Caco-2 (cell line): Measurements from ENCODE around the gene CCDC82. TPM values are rescaled to one million over a fixed set of nuclear protein-coding genes. Genes with fewer than 3 reads are reported as not detected.

Experiments
- BruUV-seq: library from RNA; stranded (reverse); fragments of 400-500 nt; replicated peaks from 2 replicates; lab custom pipeline; 2021; lab: Mats Ljungman, UMichigan
- CTCF ChIA-PET: fragments of 300-600 bp; sonication (Branson Sonifier 250); formaldehyde crosslinking; loops from one replicate; lab custom pipeline; 2022; ENCODE audit warnings: antibody characterized with exemption; lab: Charles Lee
- POLR2A ChIA-PET: fragments of 300-600 bp; sonication (Branson Sonifier 250); formaldehyde crosslinking; loops from one replicate; lab custom pipeline; 2022; ENCODE audit warnings: antibody characterized with exemption; lab: Charles Lee
- DNase-seq, 2 experiments: peaks; one replicate each; pipeline versions ENCODE4 v3.0.0 to v3.0.0-alpha.2; 2020 to 2022
- H3K27me3 ChIP-seq: replicated peaks from 2 replicates; pipeline ENCODE4 v1.6.0; 2011; ENCODE audit warnings: low read length; ENCODE audit not compliant: control insufficient read depth, insufficient read depth
- H3K36me3 ChIP-seq: 2 replicates; pipeline ENCODE4 v1.5.1; 2011; ENCODE audit warnings: low read length; ENCODE audit not compliant: control insufficient read depth, insufficient read depth
- H3K4me1 ChIP-seq: fragments of 250-450 bp; sonication (Bioruptor Pico); 2 replicates; pipeline ENCODE4 v1.5.1; 2020; ENCODE audit warnings: mild to moderate bottlenecking
- H3K4me3 ChIP-seq: 2 replicates; pipeline ENCODE4 v1.5.1; 2011; ENCODE audit warnings: low read depth, mild to moderate bottlenecking, control low read depth, low read length
- H3K9me3 ChIP-seq: fragments of 250-450 bp; sonication (Bioruptor Pico); 2 replicates; pipeline ENCODE4 v1.5.1; 2020; ENCODE audit warnings: mild to moderate bottlenecking, moderate library complexity
- H3K27ac Mint-ChIP-seq: one replicate; pipeline ENCODE4 v1.8.0; 2022; ENCODE audit warnings: mixed read lengths; ENCODE audit not compliant: unreplicated experiment
- H3K27me3 Mint-ChIP-seq: one replicate; pipeline ENCODE4 v1.8.0; 2022; ENCODE audit warnings: mixed read lengths; ENCODE audit not compliant: insufficient read depth, unreplicated experiment
- H3K36me3 Mint-ChIP-seq: one replicate; pipeline ENCODE4 v1.8.0; 2022; ENCODE audit warnings: mild to moderate bottlenecking, mixed read lengths; ENCODE audit not compliant: insufficient read depth, unreplicated experiment
- H3K4me1 Mint-ChIP-seq: one replicate; pipeline ENCODE4 v1.8.0; 2022; ENCODE audit warnings: low read depth, mixed read lengths; ENCODE audit not compliant: unreplicated experiment
- H3K4me3 Mint-ChIP-seq: one replicate; pipeline ENCODE4 v1.8.0; 2022; ENCODE audit warnings: mild to moderate bottlenecking, moderate library complexity, mixed read lengths; ENCODE audit not compliant: unreplicated experiment
- H3K9me3 Mint-ChIP-seq: one replicate; pipeline ENCODE4 v1.8.0; 2022; ENCODE audit warnings: mixed read lengths; ENCODE audit not compliant: unreplicated experiment
- intact Hi-C: fragments of 100-400 bp; cut with micrococcal nuclease; formaldehyde crosslinking; loops from one replicate; pipeline ENCODE4 v1.10.0; 2022; ENCODE audit not compliant: unreplicated experiment
- total RNA-seq: library from RNA; stranded (reverse); gene quantifications from 2 replicates; pipeline ENCODE4 v1.2.3, GENCODE V29; 2022
- TF ChIP-seq, protein P1 (sequence below), 2 experiments: fragments of 200-600 bp in 1 of 2; IDR thresholded peaks; 1 replicate in 1 of 2; 2 replicates in 1 of 2; pipeline versions ENCODE4 v1.5.1 to v1.8.0; 2011 to 2022; ENCODE audit warnings: antibody characterized with exemption in 1 of 2, control low read depth in 1 of 2, inconsistent platforms in 1 of 2, low read depth in 1 of 2, low read length in 1 of 2, mild to moderate bottlenecking in 1 of 2, moderate library complexity in 1 of 2; ENCODE audit not compliant: insufficient read depth in 1 of 2, severe bottlenecking in 1 of 2, unreplicated experiment in 1 of 2

The CCDC82 gene
- total RNA-seq, 1 experiment from 2014 or later: 38.2 TPM

GRCh38 chr11:96361778-96362177 is 27.9 kb downstream of the CCDC82 start:
- no peaks in the 10 kb centered on the region for H3K27me3 ChIP-seq
- BruUV-seq: no TSS peak
- POLR2A ChIA-PET: no interaction called here
- no peaks in the 10 kb centered on the region for H3K9me3 Mint-ChIP-seq
- no peak overlapping the region for H3K4me3 ChIP-seq
- TF ChIP-seq, protein P1, sequence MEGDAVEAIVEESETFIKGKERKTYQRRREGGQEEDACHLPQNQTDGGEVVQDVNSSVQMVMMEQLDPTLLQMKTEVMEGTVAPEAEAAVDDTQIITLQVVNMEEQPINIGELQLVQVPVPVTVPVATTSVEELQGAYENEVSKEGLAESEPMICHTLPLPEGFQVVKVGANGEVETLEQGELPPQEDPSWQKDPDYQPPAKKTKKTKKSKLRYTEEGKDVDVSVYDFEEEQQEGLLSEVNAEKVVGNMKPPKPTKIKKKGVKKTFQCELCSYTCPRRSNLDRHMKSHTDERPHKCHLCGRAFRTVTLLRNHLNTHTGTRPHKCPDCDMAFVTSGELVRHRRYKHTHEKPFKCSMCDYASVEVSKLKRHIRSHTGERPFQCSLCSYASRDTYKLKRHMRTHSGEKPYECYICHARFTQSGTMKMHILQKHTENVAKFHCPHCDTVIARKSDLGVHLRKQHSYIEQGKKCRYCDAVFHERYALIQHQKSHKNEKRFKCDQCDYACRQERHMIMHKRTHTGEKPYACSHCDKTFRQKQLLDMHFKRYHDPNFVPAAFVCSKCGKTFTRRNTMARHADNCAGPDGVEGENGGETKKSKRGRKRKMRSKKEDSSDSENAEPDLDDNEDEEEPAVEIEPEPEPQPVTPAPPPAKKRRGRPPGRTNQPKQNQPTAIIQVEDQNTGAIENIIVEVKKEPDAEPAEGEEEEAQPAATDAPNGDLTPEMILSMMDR (IDR thresholded peaks at IDR 0.05; ENCODE audit: insufficient read depth in 1 of 2, low read depth in 1 of 2, low read length in 1 of 2, severe bottlenecking in 1 of 2, unreplicated experiment in 1 of 2): no peak
- no peak overlapping the region for H3K4me3 Mint-ChIP-seq
- DNase-seq: no peak
- no peaks in the 10 kb centered on the region for H3K9me3 ChIP-seq
- no peaks in the 10 kb centered on the region for H3K4me1 ChIP-seq
- CTCF ChIA-PET: no interaction called here
- no peak overlapping the region for H3K27ac Mint-ChIP-seq
- H3K36me3 Mint-ChIP-seq: peaks cover 8% of the 10 kb centered on the region
- H3K27me3 Mint-ChIP-seq: no peaks in the 10 kb centered on the region
- H3K36me3 ChIP-seq: no peaks in the 10 kb centered on the region
- H3K4me1 Mint-ChIP-seq: no peaks in the 10 kb centered on the region
- intact Hi-C loops: no loop called here

GRCh38 chr11:96358321-96358720 is 31.4 kb downstream of the CCDC82 start:
- Histone ChIP-seq H3K36me3 (no peaks in the 10 kb centered on the region), H3K9me3 (no peaks in the 10 kb centered on the region), H3K4me1 (no peaks in the 10 kb centered on the region), H3K4me3 (no peak overlapping the region), H3K27me3 (no peaks in the 10 kb centered on the region)
- H3K4me1 Mint-ChIP-seq: no peaks in the 10 kb centered on the region
- peaks cover 13% of the 10 kb centered on the region for H3K36me3 Mint-ChIP-seq
- intact Hi-C loops: no loop called here
- DNase-seq: no peak
- no peak overlapping the region for H3K27ac Mint-ChIP-seq
- H3K4me3 Mint-ChIP-seq: no peak overlapping the region
- BruUV-seq: no TSS peak
- H3K9me3 Mint-ChIP-seq: no peaks in the 10 kb centered on the region
- CTCF ChIA-PET: no interaction called here
- POLR2A ChIA-PET: interaction anchor here (0.8 kb wide), 1 partner anchor 31 kb away, joined by 4 read pairs; the partner anchor contains the start of genes CCDC82 and JRKL
- H3K27me3 Mint-ChIP-seq: no peaks in the 10 kb centered on the region
- TF ChIP-seq, protein P1 (IDR thresholded peaks at IDR 0.05; ENCODE audit: insufficient read depth in 1 of 2, low read depth in 1 of 2, low read length in 1 of 2, severe bottlenecking in 1 of 2, unreplicated experiment in 1 of 2): no peak

DNA sequence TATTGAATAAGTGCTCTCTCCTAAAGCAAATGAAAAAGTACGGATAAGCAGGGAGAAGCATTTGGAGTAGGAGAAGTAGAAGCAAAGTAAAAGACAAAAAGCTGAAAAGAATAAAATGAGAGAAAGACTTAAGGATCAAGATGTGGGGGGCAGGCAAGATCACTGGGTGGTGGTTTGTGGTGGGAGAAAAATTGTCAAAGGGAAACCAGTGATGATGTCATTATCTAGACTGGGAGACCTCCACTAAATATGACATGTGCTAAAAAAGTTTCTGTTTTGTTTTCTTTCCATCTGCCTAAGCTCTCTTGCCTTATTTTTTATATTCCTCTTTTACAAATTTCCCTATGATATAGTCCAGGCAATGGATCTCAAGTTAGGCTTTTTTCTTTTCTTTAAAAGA is 31.9 kb downstream of the CCDC82 start:
- intact Hi-C loops: no loop called here
- CTCF ChIA-PET: no interaction called here
- POLR2A ChIA-PET: interaction anchor here (0.8 kb wide), 1 partner anchor 32 kb away, joined by 4 read pairs; the partner anchor contains the start of genes CCDC82 and JRKL

More for the DNA sequence above, 31.9 kb downstream of the CCDC82 start:
- H3K9me3 ChIP-seq: no peaks in the 10 kb centered on the region
- H3K4me1 ChIP-seq: no peaks in the 10 kb centered on the region
- no peaks in the 10 kb centered on the region for H3K27me3 Mint-ChIP-seq
- no peak overlapping the region for H3K27ac Mint-ChIP-seq
- no peak overlapping the region for H3K4me3 Mint-ChIP-seq
- no TSS peak for BruUV-seq
- H3K27me3 ChIP-seq: no peaks in the 10 kb centered on the region
- TF ChIP-seq, protein P1 (IDR thresholded peaks at IDR 0.05; ENCODE audit: insufficient read depth in 1 of 2, low read depth in 1 of 2, low read length in 1 of 2, severe bottlenecking in 1 of 2, unreplicated experiment in 1 of 2): no peak
- no peaks in the 10 kb centered on the region for H3K4me1 Mint-ChIP-seq
- no peaks in the 10 kb centered on the region for H3K36me3 ChIP-seq
- peaks cover 13% of the 10 kb centered on the region for H3K36me3 Mint-ChIP-seq
- H3K4me3 ChIP-seq: no peak overlapping the region
- H3K9me3 Mint-ChIP-seq: no peaks in the 10 kb centered on the region
- DNase-seq: no peak
